ENCODE data around the gene CYFIP2.

Gene CYFIP2

DNA sequence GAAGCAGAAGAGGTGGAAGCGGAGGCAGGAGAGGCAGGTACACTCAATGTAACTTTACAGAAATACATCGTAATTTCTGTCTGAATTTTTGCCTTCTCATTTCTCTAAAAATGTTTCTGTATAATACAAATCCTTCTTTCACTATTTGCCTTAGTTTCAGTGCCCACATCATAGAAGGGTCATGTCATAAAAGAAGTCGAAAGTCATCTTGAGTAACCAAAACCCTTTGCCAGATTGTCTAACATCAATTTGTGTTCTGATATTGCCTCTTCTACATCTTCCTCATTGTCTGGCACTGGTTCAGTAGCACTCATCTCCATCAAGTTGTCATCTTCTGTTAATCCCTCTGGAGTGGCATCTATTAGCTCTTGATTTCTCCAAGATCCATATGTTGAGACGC, 6.2 kb upstream of the CYFIP2 start:
- no peak for DNase-seq

DNA sequence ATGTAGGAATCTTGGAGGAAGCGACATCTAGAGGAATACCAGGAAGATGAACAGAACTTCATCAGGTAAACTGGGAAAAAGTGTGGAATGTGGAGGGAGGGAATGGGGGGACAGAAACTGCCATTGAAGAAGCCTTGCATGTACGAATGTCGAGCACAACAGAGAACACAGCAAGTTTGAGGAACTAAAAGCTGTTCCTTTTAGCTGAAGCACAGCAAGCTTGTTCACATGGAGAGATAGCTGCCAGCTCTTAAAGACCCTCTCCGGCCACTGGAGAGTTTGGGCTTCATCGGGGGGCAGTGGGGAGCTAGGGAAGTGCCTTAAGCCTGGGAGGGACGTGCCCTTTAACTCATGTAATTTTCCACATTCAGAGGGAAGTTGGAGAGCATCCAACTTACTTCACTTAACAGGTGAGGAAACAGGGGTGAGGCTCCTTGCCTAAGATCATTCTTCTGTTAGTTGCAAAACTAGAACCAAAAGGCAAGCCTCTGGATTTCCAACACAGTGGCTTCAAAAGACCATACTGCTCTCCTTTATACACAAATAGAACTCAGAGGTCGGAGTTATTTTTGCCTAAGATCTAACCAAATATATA, 2.3 kb upstream of the CYFIP2 start:
- DNase-seq, result no peak

DNA sequence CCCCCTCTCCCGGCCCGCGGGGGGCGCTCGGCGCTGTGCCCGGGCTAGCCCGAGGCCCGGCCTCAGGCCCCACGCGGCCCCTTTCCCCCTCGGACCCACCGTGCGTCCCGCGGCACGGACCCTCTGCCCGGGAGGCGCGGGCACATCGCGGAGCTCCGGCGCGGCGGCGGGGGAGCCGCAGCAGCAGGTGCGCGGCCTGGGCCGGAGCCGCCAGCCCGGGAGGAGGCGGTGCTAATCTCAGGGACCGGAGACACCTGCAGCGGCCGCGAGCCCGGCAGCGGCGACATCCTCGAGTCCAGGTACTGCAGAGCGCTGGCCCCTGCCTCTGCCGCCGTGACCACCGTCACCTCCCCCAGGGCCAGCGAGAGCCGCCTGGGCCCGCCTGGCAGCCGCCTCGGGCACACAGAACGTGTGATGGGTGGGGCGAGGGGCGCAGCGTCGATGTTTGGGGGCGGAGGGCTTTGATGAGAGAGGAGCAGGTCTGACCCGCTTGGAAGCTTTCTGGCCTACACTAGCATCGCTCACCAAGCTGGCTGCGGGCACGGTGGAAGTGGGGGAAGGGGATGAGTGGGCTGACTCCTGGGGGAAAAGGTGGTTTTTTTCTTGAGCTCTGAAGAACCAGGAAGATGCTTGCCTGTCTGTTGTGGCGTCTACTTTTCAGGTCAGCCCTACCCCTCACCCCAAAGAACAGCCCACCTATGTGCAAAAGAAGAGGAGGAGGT, 524 bp downstream of the CYFIP2 start:
- peak; percentile 53 for DNase-seq

DNA sequence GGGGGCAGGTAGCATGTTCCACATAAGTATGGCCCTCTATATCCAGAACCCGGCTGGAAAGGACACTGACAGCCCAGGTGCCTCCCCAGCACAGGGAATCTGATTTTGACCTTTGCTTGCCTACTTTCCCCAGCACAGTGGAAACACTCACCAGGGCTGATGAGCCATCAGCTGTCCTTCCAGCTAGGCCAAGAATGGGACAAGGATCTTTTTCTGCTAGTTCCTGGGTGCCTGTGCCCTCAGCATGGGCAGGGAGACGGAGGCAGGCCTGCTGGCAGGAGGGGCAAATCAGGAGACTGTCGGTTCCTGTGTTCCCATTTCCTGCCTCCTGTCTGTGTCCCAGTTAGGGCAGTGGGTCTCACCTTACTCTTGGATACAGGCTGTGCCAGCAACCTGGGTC, 1.1 kb downstream of the CYFIP2 start:
- no peak for DNase-seq

DNA sequence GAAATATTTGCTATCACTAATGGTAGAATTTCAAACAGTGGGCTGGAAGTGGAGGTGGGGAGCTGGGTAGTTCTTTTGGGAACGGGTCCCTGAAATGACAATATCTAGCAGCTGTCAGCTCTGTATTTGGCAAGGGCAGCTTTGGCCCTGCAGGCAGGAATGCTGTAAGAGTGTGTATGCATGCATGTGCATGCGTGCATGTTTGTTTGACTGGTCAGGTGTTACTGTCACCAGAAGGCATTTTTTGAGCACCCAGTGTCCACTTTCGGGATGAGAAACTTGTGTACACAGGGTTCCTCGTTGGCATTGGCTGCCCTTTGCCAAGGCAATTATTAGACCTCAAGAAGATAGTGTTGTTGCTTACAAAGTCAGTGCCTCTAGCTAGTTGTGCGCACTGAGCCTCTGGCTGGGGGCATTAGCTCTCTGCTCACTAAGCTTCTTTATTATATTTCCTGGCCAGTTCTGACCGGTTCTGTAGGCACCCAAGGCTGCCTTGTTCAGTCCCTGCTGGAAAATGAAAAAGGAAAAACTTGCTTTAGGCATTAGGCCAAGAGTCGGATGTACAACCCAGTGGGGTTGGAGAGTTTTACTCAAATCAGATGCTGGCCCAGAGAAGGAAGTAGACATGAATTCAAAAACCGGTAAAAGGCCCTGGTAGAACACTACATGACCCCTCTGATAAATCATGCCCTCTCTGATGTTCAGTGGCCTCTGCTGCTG, 2.0 kb downstream of the CYFIP2 start:
- no peak for DNase-seq

DNA sequence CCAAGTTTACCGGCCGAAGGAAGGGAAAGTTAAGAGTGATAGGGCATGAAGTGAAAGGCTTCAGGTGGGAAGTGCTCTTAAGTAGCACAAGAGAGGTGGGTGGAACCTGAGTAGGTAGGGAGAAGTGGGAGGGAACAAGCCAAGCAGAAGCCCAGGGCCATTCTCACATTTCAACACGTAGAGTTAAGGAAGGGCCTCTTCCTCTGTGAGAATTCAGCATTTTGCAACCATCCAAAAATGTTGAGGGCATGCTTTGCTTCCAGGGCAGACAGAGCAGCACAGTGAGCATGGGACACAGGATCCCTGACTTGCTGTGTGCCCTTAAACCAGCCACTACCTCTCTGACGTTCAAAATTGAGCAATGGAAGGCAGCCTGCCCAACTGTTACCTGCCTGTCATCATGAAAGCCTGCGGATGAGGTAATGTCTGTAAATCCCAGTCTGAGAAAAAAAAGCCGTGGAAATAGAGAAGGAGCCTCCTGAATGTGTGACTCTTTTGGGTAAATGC, 3.3 kb downstream of the CYFIP2 start:
- no peak for DNase-seq

DNA sequence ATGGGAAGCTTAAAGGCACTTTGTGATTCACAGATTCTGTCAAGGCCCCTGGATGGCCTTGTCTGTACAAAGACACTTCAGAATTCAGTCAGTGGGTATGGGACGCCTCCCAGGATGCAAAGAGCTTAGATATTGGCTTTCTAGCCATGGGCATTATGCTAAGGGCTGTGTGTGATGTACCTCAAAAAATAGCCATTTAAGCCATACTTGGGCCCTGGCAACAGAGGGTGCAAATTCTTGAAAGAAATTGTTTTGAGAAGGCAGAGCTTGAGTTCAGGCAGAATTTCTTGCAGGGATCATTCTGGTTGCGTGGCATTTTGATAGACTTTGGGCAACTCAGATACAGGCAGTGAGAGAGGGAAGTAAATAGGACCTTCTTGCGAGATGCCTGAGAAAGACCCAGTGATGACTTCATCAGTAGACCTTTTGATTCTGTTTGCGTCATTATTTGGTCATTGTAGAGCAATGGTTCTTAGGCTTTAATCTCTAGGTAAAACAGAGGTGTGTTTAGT, 3.9 kb downstream of the CYFIP2 start:
- no peak for DNase-seq

DNA sequence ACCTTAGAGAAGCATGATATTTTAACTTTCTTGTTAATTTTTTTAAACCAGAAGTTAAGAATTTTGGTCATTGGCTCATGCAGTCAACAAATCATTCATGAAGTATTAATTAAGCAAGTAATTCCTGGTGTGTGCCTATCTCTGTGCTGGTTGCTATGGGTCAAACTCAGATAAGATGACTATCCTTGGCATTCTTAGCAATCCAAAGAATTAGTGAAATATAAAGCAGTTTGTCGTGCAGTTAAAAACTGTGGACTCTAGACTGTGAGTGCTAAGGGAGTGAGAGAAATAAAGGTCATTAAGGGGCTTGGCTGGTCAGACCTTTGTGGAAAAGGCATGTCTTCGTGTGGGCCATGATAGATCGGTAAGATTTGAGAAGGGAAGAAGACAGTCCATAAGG, 4.8 kb downstream of the CYFIP2 start:
- DNase-seq, result no peak

DNA sequence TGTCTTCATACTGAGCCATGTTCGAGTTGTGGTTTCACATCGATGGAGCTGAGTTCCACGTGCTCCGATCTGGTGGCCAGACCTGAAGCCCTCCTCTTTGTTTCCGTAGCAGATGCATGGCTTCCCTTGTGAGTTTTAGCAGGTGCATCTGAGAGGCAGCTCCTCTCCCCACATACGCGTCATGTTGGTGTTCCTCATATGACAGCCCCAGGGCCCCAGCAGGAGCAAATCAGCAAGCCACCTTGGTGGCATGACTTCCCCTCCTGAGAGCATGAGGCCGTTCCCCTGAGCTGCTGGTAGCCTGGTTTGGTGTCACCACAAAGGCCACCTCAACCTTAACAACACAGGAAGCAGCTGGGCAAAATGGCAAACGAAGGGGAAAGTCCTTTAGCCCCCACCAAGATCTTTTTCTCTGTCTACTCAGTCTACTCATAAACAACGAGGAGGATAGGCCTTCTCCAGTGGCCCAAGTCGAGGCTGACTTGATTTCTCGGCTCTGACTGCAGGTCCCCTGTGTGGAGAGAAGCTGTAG, 5.9 kb downstream of the CYFIP2 start:
- no peak for DNase-seq

DNA sequence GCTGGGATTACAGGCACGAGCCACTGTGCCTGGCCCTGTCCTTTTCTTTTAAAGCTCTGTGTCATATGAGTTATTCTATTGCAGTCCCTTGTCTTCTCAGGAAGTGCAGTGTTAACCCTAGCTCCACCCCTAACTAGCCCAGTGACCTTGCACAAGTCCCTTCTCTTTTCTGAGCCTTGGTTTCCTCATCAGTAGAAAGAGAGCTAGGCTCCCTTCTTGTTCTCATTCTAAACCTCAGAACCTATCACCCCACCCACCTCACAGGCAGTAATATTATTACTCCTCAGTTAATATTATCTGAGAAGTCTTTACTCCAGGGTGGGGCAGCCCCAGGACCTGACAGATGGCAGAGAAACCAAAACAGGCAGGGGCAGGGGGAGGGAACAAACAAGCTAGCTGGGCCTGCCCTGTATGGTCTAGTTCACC, 7.2 kb downstream of the CYFIP2 start:
- DNase-seq, result no peak

DNA sequence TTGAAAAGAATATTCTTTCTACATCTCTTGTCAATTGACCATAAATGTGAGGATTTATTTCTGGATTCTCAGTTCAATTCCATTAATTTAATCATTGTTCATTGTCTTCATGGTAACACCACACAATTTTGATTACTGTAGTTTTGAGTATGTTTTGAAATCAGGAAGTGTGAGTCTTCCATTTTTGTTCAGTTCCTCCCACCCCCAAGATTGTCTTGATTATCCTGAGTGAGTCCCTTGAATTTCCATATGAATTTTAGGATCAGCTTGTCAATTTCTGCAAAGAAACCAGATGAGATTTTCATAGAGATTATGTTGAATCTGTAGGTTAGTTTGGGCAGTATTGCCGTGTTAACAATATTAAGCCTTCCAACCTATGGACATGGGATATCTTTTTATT, 9.5 kb downstream of the CYFIP2 start:
- no peak for DNase-seq

DNA sequence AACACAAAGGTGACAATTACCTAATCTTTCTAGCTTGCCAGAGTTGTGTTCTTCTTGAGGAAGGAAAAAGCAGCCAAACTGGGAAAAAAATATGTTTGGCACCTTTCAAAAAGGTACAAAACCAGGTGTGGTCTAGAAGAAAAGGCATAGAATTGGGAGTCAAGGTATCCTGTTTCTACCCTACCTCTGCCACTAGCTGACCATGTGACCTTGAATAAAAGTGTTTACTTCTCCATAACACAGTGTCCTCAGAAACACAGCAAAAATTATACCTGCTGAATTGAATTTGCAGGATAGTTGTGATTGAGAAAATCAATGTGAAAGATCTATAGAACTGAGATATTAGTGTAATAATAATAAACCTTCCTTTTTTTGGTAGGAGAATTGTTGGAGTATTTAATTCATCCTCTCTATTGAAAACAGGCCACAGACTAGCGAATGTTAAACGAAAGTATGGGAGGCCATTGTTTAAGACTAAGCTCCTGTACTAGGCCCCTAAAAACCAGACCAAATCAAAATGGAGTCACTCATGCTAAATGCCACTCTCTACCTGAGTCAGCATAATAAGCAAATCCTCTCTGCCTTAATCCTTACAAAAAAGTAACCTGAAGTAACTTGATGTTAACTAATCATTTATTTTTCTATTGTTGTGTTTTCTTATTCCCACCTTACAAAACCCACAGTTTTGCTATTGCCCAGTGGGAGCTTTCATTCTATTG, 12.6 kb downstream of the CYFIP2 start:
- no peak for DNase-seq

DNA sequence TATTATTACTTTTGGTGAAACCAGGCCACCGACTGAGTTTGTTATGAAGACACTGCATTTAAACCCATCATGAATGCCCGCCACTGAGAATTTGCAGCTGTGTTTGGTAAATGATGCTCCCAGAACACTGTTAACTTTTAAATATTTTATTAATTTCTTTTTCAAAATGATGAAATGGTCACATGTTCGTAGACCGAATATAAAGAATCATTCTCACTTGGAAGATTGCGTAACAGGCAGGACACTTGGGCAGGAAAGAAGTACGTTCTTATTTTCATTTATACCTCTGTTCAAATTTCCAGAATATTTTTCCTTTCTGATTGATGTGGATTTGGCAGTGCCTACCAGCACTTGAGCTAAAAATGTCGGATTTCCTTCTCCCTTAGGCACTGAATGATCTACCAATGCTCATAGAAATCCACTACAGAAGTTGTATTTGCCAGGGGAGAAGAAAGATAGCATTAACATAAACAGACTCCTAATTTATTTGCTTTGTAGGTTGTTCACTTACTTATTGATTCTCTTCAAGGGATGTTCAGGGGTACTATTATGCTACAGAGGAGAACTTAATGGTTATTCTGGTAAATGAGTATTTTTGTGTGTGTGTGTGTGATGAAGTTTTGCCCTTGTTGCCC, 13.8 kb downstream of the CYFIP2 start:
- DNase-seq, result no peak

DNA sequence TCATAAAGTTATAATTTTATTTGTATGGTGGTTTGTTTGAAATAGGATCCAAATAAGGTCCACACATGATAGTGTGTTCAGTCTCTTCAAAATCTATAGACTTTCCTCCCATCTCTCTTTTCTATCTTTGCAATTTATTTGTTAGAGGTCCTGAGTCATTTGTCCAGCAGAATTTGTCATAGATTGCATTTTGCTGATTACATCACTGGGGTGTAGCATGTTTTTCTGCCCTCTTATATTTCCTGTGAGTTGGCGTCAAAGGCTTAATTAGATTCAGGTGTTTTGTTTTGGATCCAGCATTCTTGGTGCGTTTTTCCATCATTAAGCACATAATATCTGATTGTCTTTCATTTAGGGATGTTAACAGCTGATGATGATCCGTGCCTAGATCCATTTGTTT, 15.0 kb downstream of the CYFIP2 start:
- no peak for DNase-seq

DNA sequence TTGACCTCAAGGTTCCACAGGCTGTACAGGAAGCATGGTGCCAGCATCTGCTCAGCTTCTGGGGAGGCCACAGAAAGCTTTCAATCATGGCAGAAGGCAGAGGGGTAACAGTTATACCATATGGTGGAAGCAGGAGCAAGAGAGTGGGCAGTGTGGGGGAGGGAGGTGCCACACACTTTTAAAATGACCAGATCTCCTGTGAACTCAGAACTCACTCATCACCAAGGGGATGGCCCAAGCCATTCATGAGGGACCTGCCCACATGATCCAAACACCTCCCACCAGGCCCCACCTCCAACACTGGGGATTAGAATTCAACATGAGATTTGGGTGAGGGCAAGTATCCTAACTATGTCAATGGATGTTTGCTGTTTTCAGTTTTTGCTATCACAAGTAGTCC, 16.2 kb downstream of the CYFIP2 start:
- DNase-seq, result no peak

DNA sequence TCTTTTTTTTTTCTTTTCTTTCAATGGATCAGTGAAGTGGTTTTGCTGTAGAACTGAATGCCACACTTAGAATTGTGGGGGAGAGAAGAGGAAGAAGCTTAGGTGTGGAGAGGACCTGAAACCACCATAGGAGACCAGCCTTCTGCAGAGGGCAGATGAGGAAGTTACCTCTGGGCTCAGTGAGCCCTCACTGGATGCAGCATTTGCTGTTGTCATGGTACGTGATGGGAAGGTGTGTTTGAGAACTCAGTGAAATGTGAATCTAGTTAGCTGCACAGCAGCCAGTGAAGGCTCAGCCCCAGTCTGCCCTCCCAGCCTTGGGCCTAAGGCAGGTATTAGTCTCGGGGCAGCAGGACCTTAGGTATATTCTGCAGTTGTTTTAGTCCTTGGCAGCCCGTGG, 17.5 kb downstream of the CYFIP2 start:
- no peak for DNase-seq

DNA sequence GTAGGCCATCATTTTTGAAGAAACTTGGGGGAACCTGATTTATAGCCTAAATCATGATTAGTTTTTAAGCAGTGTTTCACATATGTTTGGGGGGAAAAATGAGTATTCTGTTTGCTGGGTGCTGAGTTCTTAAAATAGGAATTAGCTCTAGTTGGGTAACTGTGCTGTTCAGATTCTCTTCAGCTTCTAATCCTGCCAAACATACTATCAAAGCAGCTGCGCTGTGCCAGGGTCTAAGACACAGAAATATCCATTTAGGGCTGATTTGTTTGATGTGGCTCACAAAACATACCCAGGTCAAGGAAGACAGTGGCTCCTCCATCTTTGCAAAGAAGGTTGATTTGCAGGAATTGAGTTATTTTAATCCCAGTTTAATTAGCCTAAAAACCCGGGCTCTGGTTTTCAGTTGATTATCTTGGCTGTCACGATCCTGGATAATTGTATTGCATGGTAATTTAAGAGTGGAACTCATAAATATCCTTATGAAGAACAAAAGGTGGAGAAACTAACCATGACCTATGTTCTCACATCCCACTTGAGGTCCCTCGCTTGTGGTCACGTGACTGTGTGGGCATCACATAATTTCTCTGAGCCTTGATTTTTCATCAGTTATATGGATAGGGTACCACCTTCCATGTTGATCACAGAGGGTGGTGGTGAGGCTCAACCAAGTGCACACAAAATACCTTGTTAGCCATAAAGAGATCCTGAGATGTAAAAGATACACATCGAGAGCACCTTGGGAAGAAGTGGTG, 18.7 kb downstream of the CYFIP2 start:
- DNase-seq, result no peak

DNA sequence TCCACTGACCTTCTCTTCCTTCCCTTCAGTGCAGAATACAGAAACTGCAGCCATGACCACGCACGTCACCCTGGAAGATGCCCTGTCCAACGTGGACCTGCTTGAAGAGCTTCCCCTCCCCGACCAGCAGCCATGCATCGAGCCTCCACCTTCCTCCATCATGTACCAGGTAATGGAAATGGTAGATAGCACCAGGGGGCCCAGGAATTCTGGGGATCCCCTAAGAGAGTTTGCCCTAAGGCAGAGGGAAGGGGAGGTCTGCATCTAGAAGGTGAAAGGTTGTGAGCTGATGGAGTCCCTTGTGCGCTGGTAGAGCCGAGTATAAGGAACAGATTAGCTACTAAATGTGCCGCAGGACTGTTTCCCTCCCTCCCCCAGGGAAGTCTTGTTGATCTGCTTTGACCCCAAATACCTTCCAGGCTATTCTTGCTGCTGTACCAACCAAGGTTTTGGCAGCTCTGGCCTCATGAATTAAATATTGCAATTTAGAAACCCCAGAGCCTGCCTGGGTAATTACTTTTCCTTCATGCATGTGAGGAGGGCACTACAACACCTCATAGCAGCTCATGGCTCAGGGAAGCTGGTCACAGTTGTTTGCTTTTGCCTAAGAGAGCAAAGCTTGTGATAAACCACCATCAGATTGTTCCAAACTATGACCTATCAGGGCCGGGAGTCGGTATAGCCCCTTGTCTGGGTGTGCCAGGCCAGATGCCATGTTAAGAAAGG, 19.6 kb downstream of the CYFIP2 start:
- no peak for DNase-seq

DNA sequence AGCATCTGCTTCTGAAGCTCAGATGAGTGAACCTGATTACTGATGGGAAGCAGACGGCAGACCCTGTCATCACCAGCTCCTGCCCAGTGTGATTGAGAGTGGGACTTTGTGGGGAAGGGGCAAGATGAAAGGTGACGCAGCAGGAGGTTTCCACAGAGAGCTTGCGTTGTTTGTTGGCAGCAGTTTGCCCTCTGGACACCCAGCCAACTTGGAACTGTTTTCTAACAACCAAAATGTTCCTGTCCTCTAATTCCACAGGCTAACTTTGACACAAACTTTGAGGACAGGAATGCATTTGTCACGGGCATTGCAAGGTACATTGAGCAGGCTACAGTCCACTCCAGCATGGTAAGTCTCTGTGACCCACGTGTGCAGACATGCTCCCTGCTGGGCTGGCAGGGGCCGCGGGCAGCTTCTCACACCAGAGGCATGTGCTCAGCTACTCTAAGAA, 20.9 kb downstream of the CYFIP2 start:
- DNase-seq, result no peak

DNA sequence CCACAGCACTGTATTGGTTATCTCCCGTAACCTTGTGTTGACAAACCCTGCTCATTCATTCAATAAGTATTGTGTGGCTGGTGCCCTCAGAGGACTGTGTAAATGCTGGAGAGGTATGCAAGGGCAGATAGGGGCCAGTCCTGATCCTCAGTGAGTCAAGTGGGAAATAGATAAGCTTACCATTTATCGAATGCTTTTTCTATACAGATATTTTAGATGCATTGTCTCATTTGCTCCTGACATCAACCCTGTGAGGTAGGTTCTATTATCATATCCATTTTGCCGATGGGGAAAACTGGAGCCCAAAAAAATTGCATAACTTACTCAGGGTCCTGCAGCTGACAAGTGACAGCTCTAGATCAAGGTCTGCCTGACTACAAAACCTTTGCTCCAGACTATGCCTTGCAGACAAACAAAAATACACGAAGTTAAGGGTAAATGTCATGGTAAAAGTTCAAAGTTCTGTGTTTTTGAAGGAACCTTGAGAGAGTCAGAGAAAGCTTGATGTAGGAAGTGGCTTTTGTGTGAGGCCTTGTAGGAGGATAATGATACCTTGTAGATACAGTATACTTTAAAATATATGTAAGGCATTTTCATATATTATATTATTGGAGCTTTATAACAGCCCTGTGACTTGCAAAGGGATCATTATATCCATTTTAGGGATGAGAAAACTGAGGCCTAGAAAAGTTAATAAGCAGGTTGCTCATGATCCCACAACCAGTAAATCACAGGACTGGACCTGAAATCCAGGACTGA, 22.7 kb downstream of the CYFIP2 start:
- DNase-seq, result no peak
